Upper lobe of left lung (tissue), 4 donors: Measurements from ENCODE around the gene DNAJB13.

Experiments used
- CTCF ChIP-seq, 6 experiments: fragments of 450-650 bp in 4 of 6; fragments of 200-600 bp in 2 of 6; sonication (generic) in 2 of 6; IDR thresholded peaks; one replicate each; pipeline ENCODE4 v1.5.1; 2016 to 2019; ENCODE audit warnings: antibody characterized with exemption in 6 of 6
- EP300 ChIP-seq, 4 donors: sonication (generic); formaldehyde crosslinking; IDR thresholded peaks; one replicate each; pipeline ENCODE4 v1.5.1; 2017; ENCODE audit warnings: antibody characterized with exemption in 4 of 4, control low read depth in 2 of 4
- POLR2A ChIP-seq, 4 donors: fragments of 450-650 bp; IDR thresholded peaks; one replicate each; pipeline ENCODE4 v1.5.1; 2016 to 2017; ENCODE audit warnings: antibody characterized with exemption in 4 of 4, mild to moderate bottlenecking in 2 of 4
- POLR2AphosphoS5 ChIP-seq, 2 donors: sonication (generic); formaldehyde crosslinking; IDR thresholded peaks; one replicate each; pipeline ENCODE4 v1.5.1; 2017; ENCODE audit warnings: antibody characterized with exemption in 2 of 2

GRCh38 chr11:73907191-73907590 lies 43.6 kb upstream of the DNAJB13 start:
- peak in 1 of 6 experiments; percentile 9 for TF ChIP-seq CTCF (IDR thresholded peaks at IDR 0.05)
- TF ChIP-seq POLR2A (IDR thresholded peaks at IDR 0.05), result no peak
- no peak for TF ChIP-seq POLR2AphosphoS5 (IDR thresholded peaks at IDR 0.05)
- TF ChIP-seq EP300 (IDR thresholded peaks at IDR 0.05), result no peak
